ENCODE results near the gene TFR2.

Gene TFR2

DNA sequence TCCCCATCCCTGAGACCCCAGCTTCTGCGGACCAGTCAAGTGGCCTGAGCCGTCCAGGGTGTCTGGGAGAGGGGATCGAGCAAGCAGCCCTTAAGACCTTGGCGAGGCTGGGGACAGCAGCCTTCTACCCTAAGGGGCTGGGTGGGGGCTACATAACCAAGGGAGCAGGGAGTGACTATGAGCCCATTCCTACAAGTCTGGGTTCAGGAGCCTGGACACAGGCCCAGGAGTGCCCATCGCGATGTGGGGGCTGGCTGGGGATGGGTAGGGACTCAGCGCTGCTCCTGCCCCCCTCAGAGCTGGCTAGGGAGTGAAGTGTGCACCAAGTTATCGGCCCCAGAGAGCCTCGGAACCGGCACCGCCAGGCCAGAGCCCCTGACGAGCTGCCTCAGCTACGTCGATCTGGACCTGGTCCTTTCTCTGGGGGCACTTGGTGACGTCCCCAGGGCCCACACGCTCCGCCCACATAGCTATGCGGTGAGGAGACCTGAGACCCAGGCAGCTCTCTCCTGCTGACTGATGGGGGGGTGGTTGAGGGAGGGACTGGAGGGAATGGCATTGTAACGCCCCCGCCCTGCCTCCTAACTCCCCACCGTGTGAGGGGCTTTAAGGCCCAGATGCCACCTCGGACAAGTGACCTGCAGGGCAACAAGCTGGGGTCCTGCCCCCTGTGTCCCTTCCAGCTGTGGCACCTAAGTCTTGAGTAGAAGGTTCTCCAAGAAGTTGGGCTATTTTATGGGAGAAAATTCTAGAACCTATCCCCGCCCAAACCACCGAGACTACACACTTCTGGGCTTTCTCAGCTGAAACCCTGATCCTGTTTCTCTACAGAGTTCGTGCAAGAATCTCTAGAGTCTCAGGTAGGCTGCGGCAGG is 70.2 kb downstream of the TFR2 start:
- no peak for DNase-seq
